ENCODE data around the gene WNT4.

The WNT4 gene

GRCh38 chr1:22128392-22128791 is 14.5 kb downstream of the WNT4 start:
- no peak for FAIRE-seq

GRCh38 chr1:22127731-22128130 is 15.2 kb downstream of the WNT4 start:
- no peak for FAIRE-seq

GRCh38 chr1:22127248-22127647 is 15.6 kb downstream of the WNT4 start:
- no peak for FAIRE-seq

GRCh38 chr1:22126531-22126930 is 16.4 kb downstream of the WNT4 start:
- no peak for FAIRE-seq

GRCh38 chr1:22124592-22125229 is 18.2 kb downstream of the WNT4 start:
- FAIRE-seq, result no peak

GRCh38 chr1:22123901-22124404 is 18.9 kb downstream of the WNT4 start:
- no peak for FAIRE-seq

GRCh38 chr1:22123071-22123390 is 19.9 kb downstream of the WNT4 start:
- FAIRE-seq, result no peak

GRCh38 chr1:22122273-22123070 is 20.4 kb downstream of the WNT4 start:
- no peak for FAIRE-seq

- no peak for FAIRE-seq
Observed at GRCh38 chr1:22121421-22121911, 21.4 kb downstream of the WNT4 start.

GRCh38 chr1:22120469-22120790 is 22.5 kb downstream of the WNT4 start:
- no peak for FAIRE-seq

- no peak for FAIRE-seq
Observed at GRCh38 chr1:22119626-22120468, 23.1 kb downstream of the WNT4 start.

- FAIRE-seq, result no peak
Observed at GRCh38 chr1:22118291-22118992, 24.5 kb downstream of the WNT4 start.

- FAIRE-seq, result no peak
Observed at GRCh38 chr1:22117851-22118250, 25.0 kb downstream of the WNT4 start.

- no peak for FAIRE-seq
Observed at GRCh38 chr1:22117238-22117637, 25.7 kb downstream of the WNT4 start.

GRCh38 chr1:22115286-22115685 is 27.6 kb downstream of the WNT4 start:
- FAIRE-seq, result no peak

GRCh38 chr1:22114083-22115012 is 28.5 kb downstream of the WNT4 start:
- FAIRE-seq, result no peak

GRCh38 chr1:22112554-22112953 is 30.3 kb downstream of the WNT4 start:
- no peak for FAIRE-seq

- FAIRE-seq, result no peak
Observed at GRCh38 chr1:22111620-22112019, 31.3 kb downstream of the WNT4 start.

GRCh38 chr1:22111115-22111514 is 31.8 kb downstream of the WNT4 start:
- FAIRE-seq, result no peak

- FAIRE-seq, result no peak
Observed at GRCh38 chr1:22110016-22110415, 32.9 kb downstream of the WNT4 start.

GRCh38 chr1:22108339-22109105 is 34.4 kb downstream of the WNT4 start:
- FAIRE-seq, result no peak

Data from G401.6 (cell line).